Diencephalon (tissue), 1 donor: ENCODE measurements around the gene DCLK2. TPM values are rescaled to one million over a fixed set of nuclear protein-coding genes. Genes with fewer than 3 reads are reported as not detected.

ENCODE experiments used
- small RNA-seq: library from RNA; depleted of rRNA; stranded (forward); fragments of <200 nt; gene quantifications from one replicate; pipeline ENCODE3, GENCODE V24; 2014
- total RNA-seq: library from RNA; depleted of rRNA; stranded (reverse); fragments of >200 nt; gene quantifications from one replicate; pipeline ENCODE4 v1.2.3, GENCODE V29; 2014

Gene DCLK2
- 192 TPM for total RNA-seq

GRCh38 chr4:150078041-150078578 lies at the start of gene DCLK2:
Gene DCLK2 (plus strand): TSS chr4:150078445. CDS start chr4:150079028, 583 bp downstream.

Small RNAs within 50 kb of the gene (small RNA-seq; reads per million reads assigned to genes)
- not detected for gene RNU7-194P
